Inferior parietal cortex (tissue), 1 donor: ENCODE data around the gene PPARA.

Source experiments
- DNase-seq: peaks from one replicate; pipeline ENCODE4 v3.0.0-alpha.2; 2016; ENCODE audit errors: extremely low spot score

PPARA gene

DNA sequence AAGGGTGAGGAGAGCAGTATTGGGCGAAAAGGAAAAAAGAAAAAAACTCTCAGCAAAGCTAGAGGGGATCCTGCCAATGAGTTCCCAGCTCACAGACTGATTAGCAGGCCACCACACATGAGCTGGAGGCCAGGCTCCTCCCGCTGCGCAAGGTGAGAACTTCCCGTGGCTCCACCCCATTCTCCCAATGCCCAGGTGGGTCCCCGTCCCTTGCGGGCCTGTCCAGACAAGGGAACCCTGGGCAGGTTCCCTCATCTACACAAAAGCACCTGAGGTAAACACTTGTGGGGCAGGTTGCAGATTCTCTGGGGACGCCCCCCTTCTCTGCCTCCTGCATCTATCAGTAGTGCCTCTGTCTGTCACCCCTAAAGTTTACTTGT is 53.3 kb downstream of the PPARA start:
- DNase-seq = no peak

DNA sequence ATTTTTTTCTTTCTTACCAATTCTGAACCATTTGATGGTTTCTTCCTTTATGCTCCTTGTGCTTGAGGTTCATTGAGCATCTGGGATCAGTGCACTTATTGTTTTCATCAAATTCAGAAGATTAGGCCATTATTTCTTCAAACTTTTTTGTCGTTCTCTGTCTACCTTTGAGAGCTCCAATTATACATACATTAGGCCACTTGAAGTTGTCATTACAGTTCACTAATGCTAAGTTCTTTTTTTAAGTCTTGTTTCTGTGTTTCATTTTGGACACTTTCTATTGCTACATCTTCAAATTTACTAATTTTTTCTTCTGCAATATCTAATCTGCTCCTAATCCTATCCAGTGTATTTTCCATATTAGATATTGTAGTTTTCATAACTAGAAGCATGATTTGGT is 58.9 kb downstream of the PPARA start:
- DNase-seq = no peak

DNA sequence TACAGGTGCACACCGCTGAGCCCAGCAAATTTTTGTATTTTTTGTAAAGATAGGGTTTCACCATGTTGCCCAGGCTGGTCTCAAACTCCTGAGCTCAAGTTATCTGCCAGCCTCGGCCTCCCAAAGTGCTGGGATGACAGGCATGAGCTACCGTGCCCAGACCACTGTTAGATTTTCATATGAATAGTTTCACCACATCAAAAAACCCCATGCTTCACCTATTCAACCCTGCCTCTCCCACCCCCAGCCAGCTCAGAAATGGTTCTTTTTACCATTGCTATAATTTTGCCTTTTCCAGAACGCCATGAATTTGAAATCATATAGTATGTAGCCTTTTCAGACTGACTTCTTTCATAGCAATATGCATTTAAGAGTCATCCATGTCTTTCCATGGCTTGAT is 61.9 kb downstream of the PPARA start:
- no peak for DNase-seq

DNA sequence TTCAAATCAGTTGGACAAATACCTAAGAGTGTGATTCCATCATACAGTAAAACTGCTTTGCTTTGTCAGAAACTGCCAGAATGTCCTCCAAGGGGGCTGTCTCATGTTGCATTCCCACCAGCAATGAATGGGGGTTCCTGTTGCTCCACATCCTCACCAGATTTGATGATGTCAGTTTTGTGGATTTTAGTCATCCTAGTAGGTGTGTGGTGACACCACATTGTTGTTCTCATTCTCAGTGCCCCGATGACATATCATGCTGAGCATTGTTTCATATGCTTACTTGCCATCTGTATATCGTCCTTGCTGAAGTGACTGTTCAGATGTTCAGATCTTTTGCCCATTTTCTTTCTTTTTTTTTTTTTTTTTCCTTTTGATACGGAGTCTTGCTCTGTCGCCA is 62.7 kb downstream of the PPARA start:
- no peak for DNase-seq

DNA sequence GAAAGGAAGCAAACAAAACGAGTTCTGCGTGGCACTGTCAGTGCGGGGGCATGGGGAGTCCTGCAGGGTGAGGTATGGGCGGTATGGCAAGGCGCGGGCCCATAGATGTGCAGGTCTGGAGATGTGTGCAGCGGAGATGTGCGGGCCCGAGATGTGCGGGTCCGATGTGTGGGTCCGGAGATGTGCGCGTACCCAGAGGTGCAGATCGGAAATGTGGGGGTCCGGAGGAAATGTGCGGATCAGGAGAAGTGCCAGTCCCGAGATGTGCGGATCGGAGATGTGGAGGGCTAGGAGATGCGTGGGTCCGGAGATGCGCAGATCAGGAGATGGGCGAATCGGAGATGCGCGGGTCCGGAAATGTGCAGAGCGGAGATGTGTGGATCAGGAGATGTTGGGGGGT is 63.8 kb downstream of the PPARA start:
- DNase-seq = no peak

DNA sequence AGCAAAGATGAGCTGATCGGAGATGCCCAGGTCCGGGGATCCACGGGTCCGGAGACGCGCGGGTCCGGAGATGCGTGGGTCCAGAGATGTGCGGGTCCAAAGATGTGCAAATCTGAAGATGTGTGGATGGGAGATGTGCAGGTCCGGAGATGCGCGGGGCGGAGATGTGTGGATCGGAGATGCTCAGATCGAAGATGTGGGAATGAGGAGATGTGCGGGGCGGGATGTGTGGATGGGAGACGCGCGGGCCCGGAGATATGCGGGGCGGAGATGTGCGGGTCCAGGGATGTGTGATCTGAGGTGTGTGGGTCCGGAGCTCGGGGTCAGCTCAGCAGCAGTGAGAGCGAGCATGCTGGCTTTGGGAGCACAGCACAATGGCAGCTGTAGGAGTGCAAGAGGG is 64.3 kb downstream of the PPARA start:
- no peak for DNase-seq

DNA sequence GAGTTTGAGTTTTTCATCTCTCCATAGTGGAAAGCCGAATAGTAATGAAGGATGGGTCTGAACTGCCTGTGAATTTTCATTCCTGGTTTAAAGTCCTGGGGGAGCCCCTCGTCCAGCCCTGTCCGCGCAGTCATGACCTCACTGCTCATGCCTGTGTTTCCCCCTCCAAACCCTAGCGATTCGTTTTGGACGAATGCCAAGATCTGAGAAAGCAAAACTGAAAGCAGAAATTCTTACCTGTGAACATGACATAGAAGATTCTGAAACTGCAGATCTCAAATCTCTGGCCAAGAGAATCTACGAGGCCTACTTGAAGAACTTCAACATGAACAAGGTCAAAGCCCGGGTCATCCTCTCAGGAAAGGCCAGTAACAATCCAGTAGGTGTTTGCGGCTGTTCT is 69.3 kb downstream of the PPARA start:
- no peak for DNase-seq

DNA sequence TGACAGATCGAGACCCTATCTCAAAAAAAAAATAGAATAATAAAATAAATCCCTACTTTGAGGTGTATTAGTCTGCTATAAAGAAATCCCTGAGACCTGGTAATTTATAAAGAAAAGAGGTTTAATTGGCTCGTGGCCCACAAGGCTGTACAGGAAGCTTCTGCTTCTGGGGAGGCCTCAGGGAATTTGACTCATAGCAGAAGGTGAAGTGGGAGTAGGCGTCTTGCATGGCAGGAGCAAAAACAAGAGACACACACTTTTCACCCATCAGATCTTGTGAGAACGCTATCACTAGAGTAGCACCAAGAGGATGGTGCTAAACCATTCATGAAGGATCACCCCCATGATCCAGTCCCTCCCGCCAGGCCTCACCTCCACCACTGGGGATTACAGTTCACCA is 70.6 kb downstream of the PPARA start:
- no peak for DNase-seq

DNA sequence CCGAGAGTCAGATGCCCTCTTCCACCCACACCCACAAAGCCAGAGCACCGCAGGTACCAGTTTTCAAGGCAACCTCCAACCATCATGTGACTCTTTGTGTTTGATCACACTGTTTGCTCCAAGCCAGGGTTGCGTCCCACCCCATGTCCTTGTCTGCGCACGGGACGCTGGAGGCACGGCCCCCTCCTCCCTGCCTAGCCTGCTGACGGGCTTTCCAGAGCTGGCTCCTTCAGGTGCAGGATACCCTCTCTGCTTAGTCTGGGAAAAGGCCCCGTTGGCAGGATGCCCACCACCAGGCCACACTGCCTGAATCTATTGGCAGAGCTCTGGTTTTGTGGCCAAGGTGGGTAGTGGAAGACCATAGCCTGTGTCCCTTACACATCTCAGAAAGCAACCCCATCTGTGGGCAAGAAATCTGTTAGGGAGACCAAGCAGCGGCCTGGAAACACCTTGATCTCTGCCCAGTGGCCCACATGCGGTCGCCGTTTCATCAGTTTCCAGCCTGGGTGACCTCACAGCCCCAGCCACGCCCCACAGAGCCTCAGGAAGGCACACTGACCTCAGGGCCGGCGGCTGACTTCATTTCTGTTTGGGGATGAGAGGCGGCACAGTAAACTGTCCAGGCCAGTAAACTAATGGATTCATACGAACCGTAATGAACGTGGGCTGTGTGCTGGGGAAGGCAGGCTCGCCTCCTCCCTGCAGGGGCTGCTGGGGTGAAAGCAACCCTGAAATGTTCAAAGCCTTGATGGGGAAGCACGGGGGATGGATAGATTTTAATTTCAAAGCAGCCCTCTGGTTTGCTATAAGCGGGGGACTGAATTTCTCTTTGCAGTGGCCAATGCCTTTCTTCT is 73.9 kb downstream of the PPARA start:
- no peak for DNase-seq

DNA sequence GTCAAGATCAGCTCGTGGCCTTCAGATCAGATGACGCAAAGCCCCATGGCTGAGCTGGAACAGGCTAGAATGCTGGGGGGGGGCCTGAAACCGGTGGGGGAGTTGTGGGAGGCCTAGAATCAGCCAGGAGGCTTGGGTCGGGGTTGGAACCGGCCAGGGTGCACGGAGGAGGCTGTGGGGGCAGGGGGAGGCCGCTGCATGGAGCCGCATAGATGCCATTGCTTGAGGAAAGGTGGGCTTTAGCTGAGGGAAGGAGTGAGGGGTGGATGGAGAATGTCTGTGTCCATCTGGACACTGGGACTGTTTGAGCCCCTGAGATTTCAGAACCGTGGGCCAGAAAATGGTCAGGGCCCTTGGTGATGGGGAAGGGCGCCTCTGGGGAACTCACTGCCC is 74.6 kb downstream of the PPARA start:
- no peak for DNase-seq

DNA sequence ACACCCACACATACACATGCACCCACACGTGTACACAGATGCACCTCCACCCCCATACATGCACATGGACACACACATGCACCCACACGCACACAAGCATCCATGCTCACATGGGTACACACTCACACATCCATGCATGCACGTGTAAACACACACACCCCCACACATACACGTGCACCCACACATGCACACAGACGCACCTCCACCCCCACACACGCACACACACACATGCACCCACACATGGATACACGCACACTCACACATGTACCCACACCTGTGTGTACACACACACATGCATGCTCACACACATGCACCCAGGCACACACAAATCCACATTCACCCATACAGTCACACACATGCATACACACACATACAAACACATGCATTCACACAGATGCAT is 75.3 kb downstream of the PPARA start:
- no peak for DNase-seq

DNA sequence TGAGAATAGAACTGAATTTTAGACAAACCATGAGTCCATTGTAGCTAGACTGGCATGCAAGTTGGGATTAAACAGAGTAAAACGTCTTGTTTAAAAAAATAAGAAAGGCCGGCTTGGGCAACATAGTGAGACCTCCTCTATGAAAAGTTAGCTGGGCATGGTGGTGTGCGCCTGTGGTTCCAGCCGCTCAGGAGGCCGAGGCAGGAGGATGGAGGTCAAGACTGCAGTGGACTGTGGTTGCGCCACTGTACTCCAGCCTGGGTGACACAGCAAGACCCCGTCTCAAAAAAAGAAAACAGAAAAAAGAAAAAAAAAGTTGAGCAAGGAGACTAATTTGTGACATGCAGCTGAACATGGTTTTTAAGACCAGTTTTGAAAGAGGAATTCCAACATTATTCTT is 76.3 kb downstream of the PPARA start:
- DNase-seq = no peak

DNA sequence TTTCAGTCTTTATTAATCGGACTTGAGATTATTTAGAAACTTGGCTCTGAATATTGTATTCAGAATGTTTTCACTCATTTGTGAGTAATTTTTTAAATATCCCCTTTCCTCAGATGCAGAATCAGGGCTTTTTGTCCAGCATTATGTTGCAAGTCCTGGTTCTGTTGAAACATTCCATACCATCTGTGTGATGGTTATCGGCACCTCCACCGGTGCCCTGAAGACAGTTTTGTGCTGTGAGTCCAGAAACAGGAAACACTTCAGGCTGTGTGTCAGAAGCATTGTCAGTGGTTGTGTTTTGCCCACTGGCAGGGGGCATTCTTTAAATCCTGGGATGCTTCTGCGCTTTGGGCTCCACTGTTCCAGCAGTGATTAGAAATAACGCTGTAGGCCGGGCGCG is 79.4 kb downstream of the PPARA start:
- no peak for DNase-seq

DNA sequence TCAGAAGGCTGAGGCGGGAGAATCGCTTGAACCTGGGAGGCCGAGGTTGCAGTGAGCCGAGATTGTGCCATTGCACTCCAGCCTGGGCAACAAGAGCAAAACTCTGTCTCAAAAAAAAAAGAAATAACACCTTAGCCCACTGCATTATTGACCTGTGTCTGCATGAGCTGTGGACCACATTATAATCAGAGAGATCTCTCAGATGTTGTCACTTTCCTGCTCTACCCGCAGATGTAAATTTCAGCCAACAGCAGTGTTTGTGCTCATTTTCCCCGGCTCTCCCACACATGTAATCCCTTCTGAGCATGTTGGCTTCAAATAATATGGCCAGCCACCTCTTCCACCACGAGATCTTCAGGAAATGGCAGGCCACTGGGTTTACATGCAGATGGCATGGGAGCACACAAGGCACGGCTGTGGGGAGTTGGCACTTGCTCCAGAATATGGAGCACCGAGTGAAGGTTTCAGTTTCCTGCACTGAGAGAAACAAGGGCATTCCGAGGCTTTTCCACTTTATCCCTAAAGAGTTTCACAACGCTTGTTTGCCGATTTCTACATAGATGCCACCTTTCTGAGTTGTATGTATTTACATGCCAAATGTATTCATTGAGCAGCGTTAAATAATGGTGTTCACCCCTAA is 80.1 kb downstream of the PPARA start:
- DNase-seq = no peak

DNA sequence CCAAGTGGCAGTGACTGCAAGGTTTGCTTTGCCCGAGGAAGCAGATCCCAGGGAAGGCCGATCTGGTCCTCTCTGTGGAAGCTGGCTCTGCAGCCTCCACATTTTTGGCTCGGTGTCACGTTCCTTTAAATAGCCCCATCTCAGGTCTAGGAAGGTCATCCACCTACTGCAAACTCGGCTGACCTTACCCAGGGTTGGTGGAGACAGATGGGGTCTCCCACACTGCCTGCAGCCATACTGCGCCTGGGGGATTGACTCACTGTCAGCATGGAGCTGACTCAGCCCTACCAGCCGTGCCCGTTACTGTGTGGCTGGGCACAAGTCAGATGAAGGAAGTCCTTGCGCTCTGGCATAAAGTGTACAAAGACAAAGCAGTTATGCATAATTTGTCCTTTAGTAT is 82.9 kb downstream of the PPARA start:
- DNase-seq = peak; percentile 37

DNA sequence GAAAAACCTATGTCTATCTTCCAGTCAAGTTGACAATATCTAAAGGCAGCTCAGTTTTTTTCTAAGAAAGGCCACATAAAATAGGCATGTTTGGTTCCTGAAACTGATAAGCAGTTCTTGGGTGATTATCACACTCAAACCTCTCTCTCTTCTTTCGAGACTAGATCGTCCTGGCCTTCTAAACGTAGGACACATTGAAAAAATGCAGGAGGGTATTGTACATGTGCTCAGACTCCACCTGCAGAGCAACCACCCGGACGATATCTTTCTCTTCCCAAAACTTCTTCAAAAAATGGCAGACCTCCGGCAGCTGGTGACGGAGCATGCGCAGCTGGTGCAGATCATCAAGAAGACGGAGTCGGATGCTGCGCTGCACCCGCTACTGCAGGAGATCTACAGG is 84.6 kb downstream of the PPARA start:
- no peak for DNase-seq

DNA sequence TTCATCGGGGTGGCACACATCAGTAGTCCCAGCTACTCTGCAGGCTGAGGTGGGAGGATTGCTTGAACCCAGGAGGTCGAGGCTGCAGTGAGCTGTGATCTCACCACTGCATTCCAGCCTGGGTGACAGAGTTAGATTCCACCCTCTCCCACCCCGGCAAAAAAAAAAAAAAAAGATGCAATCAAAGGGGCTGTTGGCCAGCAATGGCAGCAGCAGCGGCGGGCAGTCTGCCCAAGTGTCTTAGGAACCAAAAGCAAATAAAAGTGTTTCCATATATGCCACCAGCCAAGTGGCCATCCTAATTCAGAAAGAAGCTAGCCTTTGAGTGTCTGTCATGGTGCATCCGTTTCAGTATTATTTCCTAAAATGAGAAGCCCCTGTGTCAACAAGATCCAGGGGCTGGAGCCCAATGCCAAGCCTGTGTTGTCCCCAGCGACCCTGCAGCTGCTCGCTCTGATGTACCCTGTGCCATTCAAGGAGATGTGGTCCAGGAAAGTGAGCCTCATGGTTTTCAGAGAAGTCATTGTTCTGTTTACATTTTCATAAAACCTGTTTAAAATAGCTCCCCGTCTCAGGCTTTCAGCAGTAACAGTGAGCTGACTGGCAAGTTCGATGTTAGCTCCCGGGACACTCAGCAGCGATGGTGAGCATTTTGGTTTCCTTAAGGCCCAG is 87.3 kb downstream of the PPARA start:
- no peak for DNase-seq

DNA sequence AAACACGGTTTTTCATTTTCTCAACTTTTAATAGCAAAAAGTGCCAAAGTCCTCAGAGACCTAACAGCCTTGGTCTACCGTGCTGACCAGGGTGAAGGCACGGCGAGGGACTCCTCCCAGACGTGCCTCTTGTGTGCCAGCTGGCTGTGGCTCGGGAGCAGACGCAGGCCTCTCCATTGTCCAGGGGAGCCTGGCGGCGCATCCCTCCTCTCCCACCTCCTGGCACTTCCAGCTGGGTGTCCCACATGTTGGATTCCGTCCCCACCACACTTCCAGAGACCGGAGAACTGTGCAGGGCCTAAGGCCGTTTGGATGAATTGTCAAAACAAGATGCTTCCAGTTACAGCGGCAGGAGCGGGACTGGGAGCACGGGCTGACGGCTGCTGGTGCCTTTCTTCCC is 88.2 kb downstream of the PPARA start:
- DNase-seq = no peak

DNA sequence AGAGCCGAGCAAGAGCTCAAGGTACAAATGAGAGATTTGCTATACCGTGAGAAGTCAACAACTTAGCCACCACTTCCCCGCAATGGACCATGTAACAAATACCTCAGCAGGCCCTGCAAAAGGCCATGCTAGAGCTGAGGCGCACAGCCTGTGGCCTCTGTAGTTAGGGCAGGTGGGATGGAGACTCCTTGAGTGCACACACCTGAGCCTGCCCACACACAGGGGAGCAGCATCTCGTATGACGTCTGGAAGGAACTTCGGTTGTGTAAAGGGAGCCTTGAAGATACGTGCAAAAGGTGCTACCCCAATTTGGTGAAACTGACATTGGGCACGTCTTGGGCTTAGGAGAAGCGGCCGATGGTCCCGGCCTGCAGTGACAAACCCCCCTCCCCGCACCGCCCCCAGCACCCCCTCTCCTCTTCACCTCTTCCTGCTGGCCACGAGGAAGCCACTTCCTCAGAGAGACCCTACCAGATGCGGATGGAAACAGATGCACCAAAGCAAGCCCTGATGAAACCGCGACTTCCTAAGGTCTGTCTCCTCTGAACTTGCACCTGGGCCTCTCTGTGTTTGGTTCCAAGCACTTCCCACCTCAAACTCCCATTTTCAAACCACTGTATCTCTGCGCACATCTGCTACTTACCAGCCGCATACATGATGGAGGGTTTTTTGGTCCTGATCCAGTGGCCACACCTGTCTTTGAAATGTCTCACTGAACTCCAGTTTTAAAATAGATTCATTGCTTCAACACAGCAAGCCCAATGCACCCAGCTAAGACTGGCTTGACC is 89.1 kb downstream of the PPARA start:
- DNase-seq = no peak

DNA sequence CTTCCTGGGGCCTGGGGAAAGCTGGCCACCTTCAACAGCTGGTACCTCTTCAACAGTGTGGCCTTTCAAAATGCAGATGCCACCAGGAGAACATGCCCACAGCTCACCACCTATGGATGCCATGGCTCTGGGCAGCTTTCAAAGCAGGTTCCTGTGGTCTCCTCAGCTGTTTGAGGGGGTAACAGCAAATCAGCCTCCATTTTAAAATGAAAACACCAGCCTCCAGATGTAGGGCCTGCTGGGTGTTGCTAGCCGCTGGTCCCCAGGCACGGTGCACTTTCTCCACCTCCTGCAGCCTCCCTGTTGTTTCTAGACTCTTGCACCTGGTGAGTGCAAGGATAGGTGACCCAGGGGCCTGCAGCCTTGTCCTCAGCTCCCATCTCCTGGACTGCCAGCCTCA is 89.7 kb downstream of the PPARA start:
- no peak for DNase-seq

DNA sequence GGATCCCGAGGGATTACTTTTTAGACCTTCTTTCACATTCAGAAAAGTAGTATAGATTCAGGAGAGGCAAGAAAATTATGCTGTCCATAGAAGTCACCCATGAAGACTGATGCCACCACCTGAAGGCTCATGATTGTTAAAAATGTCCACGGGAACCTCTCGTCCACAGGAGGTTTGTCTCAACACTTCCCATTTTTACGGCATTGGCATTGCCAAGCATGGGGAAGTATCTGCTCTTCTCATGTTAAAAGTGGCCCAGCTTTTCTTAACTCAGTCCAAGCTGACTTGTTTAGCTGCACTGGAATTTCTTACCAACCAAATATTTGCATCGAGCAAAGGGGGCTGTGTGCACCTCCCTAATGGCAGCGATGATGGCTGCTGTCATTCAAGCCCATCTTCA is 90.2 kb downstream of the PPARA start:
- DNase-seq = no peak

DNA sequence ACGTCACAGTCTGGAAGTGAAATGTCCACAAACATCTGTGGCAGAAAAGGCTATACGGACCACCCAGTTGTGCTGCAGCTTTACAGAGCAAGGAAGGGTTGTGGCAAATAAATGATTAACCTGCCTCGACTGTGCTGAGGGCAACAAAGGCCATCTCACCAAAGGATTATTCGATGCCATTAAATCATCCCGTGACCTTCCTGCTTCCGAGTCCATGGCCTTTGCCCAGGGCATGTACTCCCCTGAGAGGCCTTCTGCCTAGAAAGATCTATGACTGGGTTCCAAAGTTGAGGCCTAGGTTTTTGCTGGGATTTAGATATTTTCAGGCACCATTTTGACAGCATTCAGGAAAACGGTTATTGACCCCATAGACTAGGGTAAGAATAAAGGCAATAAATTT is 90.6 kb downstream of the PPARA start:
- DNase-seq = no peak
